GM21825 (cell line): ENCODE results near the gene CST1.
"Not testable (repeated sequence)": the region's sequence is repeated elsewhere in the genome, so short reads cannot be mapped to it uniquely, and the experiment has no call there.

ENCODE experiments used
- ATAC-seq: cut with Tn5 transposase; IDR thresholded peaks from one replicate; pipeline ENCODE4 v1.9.1; 2021; ENCODE audit warnings: mild to moderate bottlenecking, moderate library complexity; ENCODE audit not compliant: unreplicated experiment

Gene CST1, protein sequence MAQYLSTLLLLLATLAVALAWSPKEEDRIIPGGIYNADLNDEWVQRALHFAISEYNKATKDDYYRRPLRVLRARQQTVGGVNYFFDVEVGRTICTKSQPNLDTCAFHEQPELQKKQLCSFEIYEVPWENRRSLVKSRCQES

GRCh38 chr20:23750786-23751185 lies at the start of gene CST1:
Gene CST1 (minus strand): TSS chr20:23750935. CDS start chr20:23750866, 69 bp downstream.
- not testable (repeated sequence) for ATAC-seq

DNA sequence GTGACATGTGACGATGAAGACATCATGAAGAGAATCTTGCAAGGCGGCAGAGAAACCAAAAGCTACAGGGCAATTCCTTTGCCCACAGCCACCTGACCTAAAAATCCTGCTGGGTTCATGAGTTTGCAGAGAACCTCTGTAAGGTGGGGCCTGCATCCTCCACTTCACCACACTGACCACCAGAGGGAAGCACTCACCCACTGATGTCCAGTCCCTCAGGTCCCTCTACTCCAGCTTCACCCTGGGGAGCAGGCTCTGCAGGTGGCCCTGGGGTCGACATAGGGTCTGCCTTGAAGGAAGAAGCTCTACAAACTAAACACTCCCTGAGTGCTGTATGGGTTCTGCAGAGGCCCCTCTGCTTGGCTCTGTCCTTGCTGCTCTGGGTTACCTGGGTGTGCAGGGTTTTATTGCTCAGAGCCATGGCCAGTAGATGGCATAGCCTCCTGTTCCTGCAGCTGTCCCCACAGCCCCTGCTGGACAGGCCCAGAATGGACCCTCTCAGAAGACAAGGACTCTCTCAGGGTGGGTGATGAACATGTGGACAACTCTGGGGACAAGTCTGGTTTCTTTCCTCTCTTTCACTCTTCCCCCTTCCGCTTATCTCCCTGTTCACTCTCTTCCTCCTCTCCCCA lies 48.6 kb upstream of the CST1 start:
- not testable (repeated sequence) for ATAC-seq

GRCh38 chr20:23795526-23795925 lies 44.8 kb upstream of the CST1 start:
- ATAC-seq, result no peak

- ATAC-seq, result no peak
These were observed 44.1 kb upstream of the CST1 start for GRCh38 chr20:23794841-23795240.

DNA sequence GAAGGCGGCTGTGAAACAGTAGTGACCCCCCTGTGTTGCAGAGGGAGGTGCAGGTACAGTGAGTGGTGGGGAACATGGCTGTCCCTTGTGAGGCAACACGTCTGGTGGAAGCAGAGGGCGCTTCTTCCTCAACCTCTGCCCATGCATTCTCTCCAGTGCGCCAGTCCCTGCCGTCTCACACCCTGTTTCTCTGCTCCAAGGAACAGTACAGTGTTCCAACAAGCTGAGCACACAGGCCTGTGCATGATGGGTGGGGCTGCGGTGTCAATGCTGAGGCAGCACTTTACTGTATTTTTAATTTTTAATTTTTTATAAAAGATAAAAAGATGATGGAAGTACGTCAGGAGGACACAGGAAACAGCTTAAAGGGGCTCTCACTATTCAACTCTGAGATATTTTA lies 43.3 kb upstream of the CST1 start:
- ATAC-seq, result no peak

DNA sequence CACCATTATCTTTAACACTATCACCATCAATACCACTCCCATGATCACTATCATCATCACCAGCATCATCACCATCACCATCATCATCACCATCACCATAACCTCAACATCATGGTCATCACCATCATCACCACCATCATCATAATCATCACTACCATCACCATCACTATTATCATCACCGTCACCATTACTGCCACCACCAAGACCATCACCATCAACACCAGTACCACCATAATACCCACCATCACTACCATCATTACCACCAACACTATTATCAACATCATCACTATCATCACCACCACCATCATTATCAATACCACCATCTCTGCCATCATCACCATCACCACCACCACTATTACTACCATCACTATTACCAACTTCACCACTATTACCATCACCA lies 32.7 kb upstream of the CST1 start:
- no peak for ATAC-seq

DNA sequence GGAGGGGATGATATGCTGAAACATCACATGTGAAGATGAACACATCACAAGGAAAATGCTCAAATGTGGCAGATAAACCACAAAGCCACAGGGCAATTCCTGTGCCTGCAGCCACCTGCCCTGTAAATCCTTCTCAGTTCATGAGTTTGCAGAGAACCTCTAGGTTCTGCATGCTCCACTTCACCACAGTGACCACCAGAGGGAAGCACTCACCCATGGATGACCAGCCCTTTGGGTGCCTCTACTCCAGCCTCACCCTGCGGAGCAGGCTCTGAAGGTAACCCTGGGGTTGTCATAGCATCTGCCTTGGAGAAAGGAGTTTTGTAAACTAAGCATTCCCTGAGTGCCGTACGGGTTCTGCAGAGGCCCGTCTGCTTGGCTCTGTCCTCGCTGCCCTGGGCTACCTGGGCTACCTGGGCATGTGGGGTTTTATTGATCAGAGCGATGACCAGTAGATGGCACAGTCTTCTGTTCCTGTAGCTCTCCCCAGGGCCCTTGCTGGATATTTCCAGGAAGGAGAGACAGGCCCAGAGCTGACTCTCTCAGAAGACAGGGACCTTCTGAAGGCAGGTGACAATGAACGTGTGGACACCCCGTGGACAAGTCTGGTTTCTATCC lies 31.7 kb upstream of the CST1 start:
- no peak for ATAC-seq

- not testable (repeated sequence) for ATAC-seq
These were observed 27.9 kb upstream of the CST1 start for GRCh38 chr20:23778676-23779075.

- ATAC-seq, result not testable (repeated sequence)
These were observed 26.6 kb upstream of the CST1 start for GRCh38 chr20:23777380-23777779.

DNA sequence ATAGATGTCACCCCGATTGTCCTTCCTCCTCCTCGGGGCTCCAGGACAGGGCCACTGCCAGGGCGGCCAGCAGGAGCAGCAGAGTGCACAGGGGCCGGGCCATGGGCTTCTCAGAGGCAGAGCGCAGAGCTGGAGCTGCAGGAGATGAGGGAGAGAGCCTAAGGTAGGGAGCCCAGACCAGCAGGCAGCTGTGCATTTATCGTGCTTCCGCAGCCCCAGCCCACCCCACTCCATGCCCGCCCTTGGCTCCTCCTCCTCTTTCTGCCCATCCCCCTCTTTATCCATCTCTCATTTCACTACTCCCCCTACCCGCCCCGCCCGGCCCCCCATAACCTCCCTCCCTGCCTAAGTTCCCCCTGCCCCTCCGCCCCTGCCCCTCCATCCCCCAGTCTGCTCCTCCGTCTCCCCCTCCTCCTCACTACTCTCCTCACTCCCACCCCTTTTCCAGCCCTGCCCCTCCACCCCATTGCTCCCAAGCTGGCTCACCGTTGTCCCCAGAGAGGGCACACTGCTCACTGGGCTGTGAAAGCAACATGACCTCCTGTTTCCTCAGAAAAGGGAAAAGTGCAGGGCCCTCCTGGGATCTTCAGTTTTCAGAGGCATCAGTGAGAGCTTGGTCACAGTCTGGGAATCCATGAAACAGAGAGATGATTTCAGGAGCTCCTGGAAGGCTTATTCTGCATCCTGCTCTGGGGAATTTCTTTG lies 25.5 kb upstream of the CST1 start:
- no peak for ATAC-seq

DNA sequence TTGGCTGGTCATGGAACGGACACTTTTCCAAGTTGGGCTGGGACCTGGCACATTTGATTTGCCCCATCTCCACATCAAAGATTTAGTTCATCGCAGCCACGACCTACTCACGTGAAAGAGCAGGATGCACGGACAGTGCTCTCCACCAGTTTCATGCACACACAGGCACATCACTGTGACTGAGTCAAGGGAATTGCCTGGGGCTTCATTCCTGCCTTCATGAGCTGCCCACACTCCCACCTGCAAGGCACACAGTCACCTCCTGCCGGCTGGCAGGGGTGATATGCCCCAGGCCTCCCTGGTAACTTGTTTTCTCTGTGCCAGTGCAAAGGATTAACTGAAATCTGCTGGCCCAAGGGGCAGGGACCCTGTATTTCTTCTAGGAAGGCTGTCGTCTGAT lies 23.3 kb upstream of the CST1 start:
- no peak for ATAC-seq

DNA sequence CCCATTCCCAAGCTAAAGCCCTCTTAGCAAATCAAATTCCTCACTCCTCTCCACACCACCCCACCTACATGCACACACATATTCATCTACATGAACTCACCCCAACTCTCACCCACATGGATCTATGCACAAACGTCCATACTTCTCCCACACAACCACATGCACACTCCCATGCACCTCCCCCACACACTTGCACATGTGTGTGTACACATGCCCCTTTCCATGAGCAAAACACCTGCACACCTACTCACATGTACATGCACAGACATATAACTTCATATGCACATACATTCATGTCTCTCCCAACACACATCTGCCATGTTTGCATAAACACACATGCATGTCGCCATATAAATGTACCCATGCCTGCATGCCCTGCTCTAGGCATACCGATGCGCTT lies 22.8 kb upstream of the CST1 start:
- no peak for ATAC-seq

- no peak for ATAC-seq
These were observed 22.4 kb upstream of the CST1 start for GRCh38 chr20:23773127-23773526.

DNA sequence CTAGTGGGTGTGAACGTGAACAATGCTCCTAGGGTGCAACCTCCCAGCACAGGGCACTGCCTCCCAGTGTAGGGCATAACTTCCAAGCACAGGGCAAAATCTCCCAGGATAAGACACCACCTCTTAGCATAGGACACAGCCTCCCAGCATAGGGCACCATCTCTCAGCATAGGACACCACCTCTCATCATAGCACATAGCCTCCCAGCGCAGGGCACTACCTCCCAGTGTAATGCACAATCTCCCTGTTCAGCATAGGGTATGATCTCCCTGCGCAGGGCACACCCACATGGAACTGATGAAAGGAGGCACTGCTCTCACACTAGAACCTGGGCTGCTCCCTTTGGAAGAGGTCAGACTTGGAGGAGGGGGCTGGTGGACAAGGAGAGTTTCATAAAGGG lies 21.3 kb upstream of the CST1 start:
- no peak for ATAC-seq

DNA sequence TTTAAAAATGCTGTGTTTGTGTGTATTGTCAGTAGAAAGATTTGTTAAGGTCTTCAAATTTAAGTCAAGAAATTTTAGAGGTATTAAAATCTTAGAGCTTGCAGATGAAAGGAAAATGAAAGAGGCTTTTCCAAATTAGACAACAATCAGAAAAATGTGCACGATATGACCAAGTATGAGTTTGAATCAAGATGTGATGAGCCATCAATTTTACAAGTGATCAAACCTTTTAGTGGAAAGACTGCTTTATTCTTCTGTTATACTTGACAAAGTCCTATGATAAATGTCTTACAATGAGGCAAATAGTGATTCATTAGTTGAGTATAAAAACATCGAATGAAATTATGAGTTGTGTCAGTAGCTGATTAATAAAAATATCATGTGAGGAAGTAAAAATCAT lies 19.6 kb upstream of the CST1 start:
- no peak for ATAC-seq

- ATAC-seq, result not testable (repeated sequence)
These were observed 17.8 kb upstream of the CST1 start for GRCh38 chr20:23768520-23768919.

DNA sequence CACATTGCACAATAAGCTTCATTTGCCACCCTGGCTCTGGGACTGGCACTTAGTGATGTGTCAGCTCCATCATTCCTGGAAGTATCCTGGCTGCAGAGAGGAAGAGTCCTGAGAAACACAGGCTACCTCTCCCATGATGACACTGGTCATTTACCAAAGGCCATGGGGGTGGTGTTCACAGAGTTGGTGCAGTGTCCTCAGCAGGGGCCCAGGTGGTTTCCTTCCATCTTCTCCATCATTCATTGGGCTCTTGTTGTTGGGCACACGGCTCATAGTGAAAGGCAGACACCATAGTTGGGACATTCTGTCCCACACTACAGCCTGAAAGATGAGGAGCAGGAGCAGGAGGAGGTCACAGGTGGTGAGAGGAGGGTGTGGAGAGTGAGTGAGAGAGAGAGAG lies 15.8 kb upstream of the CST1 start:
- no peak for ATAC-seq

GRCh38 chr20:23765578-23765977 lies 14.8 kb upstream of the CST1 start:
- ATAC-seq, result no peak

GRCh38 chr20:23764630-23765029 lies 13.9 kb upstream of the CST1 start:
- ATAC-seq, result not testable (repeated sequence)

DNA sequence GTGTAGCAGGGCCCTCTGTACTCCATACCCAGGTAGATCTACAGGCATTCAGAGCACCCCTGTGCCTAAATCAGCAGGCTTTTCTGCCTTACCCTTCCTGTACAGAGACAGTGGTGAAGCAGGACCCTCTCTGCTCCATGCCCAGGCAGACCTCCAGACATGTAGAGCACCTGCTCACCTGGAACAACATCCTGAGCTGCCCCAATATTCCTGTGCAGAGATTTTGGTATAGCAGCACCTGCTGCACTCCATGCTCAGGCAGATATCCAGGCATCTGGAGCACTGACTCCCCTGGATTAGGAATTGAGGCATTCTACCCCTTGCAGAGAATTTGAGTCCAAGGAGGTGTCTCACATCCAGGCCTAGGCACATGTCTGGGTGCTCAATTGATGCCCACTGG lies 12.6 kb upstream of the CST1 start:
- ATAC-seq, result no peak

DNA sequence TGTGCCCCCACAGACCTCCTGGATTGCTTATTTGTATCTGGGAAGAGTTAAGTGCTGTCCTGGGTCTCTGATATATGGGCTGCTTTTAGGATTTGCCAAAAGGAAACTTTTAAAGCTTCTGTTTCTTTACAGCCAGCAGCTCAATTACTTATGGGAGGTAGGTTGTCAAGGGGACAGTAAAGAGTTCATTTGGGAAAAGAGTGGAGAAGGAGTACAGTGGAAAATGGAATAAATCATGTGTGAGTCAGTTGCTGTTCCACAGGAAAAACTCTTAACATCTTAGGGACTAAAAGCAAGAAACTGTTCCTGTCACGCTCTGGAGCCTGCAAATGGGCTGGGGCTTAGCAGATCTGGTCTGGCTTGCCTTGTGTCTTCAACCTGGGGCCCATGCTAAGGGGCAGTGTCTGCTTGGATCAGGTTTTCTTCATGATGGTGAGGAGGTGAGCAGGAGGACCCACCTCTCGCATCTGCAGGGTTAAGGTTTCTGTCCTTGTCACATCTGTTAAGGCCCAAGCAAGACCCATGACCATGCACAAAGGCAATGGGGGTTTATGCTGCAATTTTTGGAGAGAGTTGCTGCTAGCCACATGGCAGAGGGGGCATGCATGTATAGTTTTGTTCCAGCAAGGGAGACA lies 8.7 kb upstream of the CST1 start:
- no peak for ATAC-seq
